Stimulated activated CD4-positive, alpha-beta T cell treated with anti-CD3 and anti-CD28 coated beads, Interleukin-1b, Interleukin-23, amount 100 ng/mL, for 48 hours (primary cell): ENCODE results near the gene TUBGCP6.

Source experiments
- DNase-seq: peaks from one replicate; pipeline ENCODE4 v3.0.0-alpha.2; 2020

TUBGCP6 gene

GRCh38 chr22:50226063-50226874 is 18.6 kb downstream of the TUBGCP6 start:
- DNase-seq = no peak

GRCh38 chr22:50225200-50225969 is 19.4 kb downstream of the TUBGCP6 start:
- DNase-seq = no peak

GRCh38 chr22:50224071-50224470 is 20.8 kb downstream of the TUBGCP6 start:
- no peak for DNase-seq

- DNase-seq = no peak
Observed at GRCh38 chr22:50222508-50222907, 22.3 kb downstream of the TUBGCP6 start.

- DNase-seq = no peak
Observed at GRCh38 chr22:50221410-50222300, 23.2 kb downstream of the TUBGCP6 start.

GRCh38 chr22:50220603-50221409 is 24.0 kb downstream of the TUBGCP6 start:
- no peak for DNase-seq

GRCh38 chr22:50219800-50220602 is 24.8 kb downstream of the TUBGCP6 start:
- DNase-seq = no peak

GRCh38 chr22:50218996-50219727 is 25.7 kb downstream of the TUBGCP6 start:
- DNase-seq = no peak

- no peak for DNase-seq
Observed at GRCh38 chr22:50218153-50218995, 26.4 kb downstream of the TUBGCP6 start.

GRCh38 chr22:50217543-50218152 is 27.2 kb downstream of the TUBGCP6 start:
- no peak for DNase-seq

GRCh38 chr22:50216684-50217520 is 27.9 kb downstream of the TUBGCP6 start:
- DNase-seq = no peak

GRCh38 chr22:50216055-50216683 is 28.7 kb downstream of the TUBGCP6 start:
- DNase-seq = no peak

GRCh38 chr22:50215297-50216054 is 29.3 kb downstream of the TUBGCP6 start:
- no peak for DNase-seq

GRCh38 chr22:50213263-50213662 is 31.6 kb downstream of the TUBGCP6 start:
- no peak for DNase-seq

- DNase-seq = no peak
Observed at GRCh38 chr22:50211147-50211546, 33.7 kb downstream of the TUBGCP6 start.

GRCh38 chr22:50210378-50211139 is 34.3 kb downstream of the TUBGCP6 start:
- DNase-seq = no peak
